ENCODE data around the gene KLHL4.
"Not testable (repeated sequence)": the region's sequence is repeated elsewhere in the genome, so short reads cannot be mapped to it uniquely, and the experiment has no call there.

KLHL4 gene, protein sequence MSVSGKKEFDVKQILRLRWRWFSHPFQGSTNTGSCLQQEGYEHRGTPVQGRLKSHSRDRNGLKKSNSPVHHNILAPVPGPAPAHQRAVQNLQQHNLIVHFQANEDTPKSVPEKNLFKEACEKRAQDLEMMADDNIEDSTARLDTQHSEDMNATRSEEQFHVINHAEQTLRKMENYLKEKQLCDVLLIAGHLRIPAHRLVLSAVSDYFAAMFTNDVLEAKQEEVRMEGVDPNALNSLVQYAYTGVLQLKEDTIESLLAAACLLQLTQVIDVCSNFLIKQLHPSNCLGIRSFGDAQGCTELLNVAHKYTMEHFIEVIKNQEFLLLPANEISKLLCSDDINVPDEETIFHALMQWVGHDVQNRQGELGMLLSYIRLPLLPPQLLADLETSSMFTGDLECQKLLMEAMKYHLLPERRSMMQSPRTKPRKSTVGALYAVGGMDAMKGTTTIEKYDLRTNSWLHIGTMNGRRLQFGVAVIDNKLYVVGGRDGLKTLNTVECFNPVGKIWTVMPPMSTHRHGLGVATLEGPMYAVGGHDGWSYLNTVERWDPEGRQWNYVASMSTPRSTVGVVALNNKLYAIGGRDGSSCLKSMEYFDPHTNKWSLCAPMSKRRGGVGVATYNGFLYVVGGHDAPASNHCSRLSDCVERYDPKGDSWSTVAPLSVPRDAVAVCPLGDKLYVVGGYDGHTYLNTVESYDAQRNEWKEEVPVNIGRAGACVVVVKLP

DNA sequence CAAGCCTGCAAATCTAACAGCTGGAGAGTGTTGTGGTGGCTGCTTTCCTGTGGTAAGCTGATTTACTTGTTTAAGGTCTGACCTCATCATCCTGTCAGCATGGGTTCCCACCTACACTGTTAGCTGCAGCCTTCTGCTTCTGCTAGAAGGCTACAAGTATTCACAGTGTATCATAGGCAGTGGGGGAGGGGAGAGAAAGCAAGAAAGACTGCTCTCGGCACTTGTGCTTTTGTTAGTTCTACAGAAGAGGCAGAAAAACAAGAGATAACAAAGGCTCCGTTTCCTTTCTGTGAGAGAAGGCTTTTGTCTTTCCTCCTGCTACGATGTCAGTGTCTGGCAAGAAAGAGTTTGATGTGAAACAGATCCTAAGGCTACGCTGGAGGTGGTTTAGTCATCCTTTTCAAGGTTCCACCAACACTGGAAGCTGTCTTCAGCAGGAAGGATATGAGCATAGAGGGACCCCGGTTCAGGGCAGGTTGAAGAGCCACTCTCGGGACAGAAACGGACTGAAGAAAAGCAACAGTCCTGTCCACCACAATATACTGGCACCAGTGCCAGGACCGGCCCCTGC lies at the start of gene KLHL4:
KLHL4 (plus strand) TSS at position 232 of the 571 bp plus-strand sequence; CDS start at position 324, 92 bp downstream.
- H3K4me1 ChIP-seq (ENCODE audit: insufficient read depth, low read length), result peaks cover 1% of the 10 kb centered on the region
- H3K27me3 ChIP-seq (ENCODE audit: insufficient read depth, low read length), result no peaks in the 10 kb centered on the region
- H2AFZ ChIP-seq (ENCODE audit: low read depth, low read length), result peak within 1 kb of the TSS; percentile 50
- H3K9me3 ChIP-seq (ENCODE audit: low read length), result no peaks in the 10 kb centered on the region
- no peaks in the 10 kb centered on the region for H3K36me3 ChIP-seq (ENCODE audit: insufficient read depth, low read length)
- peak within 1 kb of the TSS; percentile 45 for H3K4me3 ChIP-seq (ENCODE audit: low read length)

DNA sequence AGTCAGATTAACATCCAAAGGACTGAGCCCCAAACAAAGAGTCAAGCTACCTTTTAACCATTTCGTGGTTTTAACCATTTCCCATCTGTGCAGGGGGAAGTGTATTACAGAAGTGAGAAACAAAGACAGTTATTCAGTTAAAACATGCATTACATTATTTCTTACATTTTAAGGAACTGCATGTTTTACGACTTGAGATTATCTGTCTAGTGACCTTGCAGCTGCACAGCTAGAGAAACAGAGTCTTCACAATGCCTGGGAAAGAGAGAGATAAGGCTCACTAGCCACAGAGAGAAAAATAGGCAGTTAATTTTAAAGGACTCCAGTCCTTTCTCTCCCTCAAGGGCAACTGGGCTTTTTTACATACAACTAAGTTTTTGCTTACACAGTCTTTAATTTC lies 48.7 kb upstream of the KLHL4 start:
- H3K36me3 ChIP-seq (ENCODE audit: insufficient read depth, low read length), result no peaks in the 10 kb centered on the region
- no peaks in the 10 kb centered on the region for H3K9me3 ChIP-seq (ENCODE audit: low read length)
- H3K27me3 ChIP-seq (ENCODE audit: insufficient read depth, low read length), result no peaks in the 10 kb centered on the region
- H3K4me1 ChIP-seq (ENCODE audit: insufficient read depth, low read length), result no peaks in the 10 kb centered on the region
- no peak overlapping the region for H3K4me3 ChIP-seq (ENCODE audit: low read length)
- H2AFZ ChIP-seq (ENCODE audit: low read depth, low read length), result no peak overlapping the region

DNA sequence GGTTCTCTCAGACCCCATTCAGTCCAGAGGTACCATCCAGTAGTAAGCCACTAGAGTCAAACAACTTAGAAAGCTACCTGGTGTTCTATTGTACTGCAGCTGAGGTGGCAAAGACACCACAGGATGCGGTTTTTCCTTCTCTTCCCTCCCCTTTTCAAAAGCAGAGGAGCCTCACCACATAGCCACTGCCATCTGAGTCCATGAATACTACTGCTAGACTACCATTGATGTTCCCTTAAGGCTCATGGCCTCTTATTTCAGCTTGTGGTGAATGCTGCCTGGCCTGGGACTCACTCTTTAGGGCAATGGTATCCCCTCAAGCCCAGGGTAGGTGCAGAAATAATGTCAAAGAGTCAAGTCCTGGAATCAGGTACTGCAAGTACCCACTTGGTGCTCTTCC lies 41.8 kb upstream of the KLHL4 start:
- Histone ChIP-seq H3K9me3 (ENCODE audit: low read length) (no peaks in the 10 kb centered on the region), H2AFZ (ENCODE audit: low read depth, low read length) (no peak overlapping the region), H3K4me3 (ENCODE audit: low read length) (no peak overlapping the region), H3K4me1 (ENCODE audit: insufficient read depth, low read length) (no peaks in the 10 kb centered on the region), H3K36me3 (ENCODE audit: insufficient read depth, low read length) (no peaks in the 10 kb centered on the region), H3K27me3 (ENCODE audit: insufficient read depth, low read length) (no peaks in the 10 kb centered on the region)

DNA sequence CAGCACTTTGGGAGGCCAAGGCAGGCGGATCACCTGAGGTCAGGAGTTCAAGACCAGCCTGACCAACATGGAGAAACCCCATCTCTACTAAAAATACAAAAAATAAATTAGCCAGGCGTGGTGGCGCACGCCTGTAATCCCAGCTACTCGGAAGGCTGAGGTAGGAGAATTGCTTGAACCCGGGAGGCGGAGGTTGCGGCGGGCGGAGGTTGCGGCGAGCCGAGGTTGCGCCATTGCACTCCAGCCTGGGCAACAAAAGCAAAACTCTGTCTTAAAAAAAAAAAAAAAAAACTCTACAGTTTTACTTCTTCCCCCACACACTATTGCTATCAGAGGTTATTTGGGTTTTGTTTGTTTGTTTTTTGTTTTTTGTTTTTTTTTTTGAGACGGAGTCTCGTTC lies 38.9 kb upstream of the KLHL4 start:
- H3K4me3 ChIP-seq (ENCODE audit: low read length); H3K27me3 ChIP-seq (ENCODE audit: insufficient read depth, low read length); H3K4me1 ChIP-seq (ENCODE audit: insufficient read depth, low read length); H3K36me3 ChIP-seq (ENCODE audit: insufficient read depth, low read length); H3K9me3 ChIP-seq (ENCODE audit: low read length); H2AFZ ChIP-seq (ENCODE audit: low read depth, low read length): not testable (repeated sequence)

DNA sequence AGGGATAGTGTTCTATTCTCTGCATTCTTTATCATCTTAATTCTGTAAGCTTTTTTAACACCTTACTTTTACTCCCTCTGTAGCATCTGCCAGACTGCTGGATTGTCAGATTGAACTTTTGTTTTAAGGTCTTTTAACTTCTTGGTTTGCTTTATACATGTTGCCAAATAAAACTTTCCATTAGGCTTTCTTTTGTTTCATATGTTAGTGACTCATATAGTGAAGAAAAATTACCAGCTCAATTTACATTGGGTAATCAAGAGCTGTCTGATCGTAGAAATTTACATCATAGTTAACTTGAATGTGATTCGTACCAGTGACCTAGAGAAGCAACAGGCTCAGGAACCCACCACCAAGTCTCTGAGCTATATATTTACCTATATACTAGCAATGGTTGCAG lies 28.5 kb upstream of the KLHL4 start:
- H2AFZ ChIP-seq (ENCODE audit: low read depth, low read length), result no peak overlapping the region
- no peaks in the 10 kb centered on the region for H3K36me3 ChIP-seq (ENCODE audit: insufficient read depth, low read length)
- no peaks in the 10 kb centered on the region for H3K27me3 ChIP-seq (ENCODE audit: insufficient read depth, low read length)
- no peaks in the 10 kb centered on the region for H3K9me3 ChIP-seq (ENCODE audit: low read length)
- no peaks in the 10 kb centered on the region for H3K4me1 ChIP-seq (ENCODE audit: insufficient read depth, low read length)
- H3K4me3 ChIP-seq (ENCODE audit: low read length), result no peak overlapping the region

DNA sequence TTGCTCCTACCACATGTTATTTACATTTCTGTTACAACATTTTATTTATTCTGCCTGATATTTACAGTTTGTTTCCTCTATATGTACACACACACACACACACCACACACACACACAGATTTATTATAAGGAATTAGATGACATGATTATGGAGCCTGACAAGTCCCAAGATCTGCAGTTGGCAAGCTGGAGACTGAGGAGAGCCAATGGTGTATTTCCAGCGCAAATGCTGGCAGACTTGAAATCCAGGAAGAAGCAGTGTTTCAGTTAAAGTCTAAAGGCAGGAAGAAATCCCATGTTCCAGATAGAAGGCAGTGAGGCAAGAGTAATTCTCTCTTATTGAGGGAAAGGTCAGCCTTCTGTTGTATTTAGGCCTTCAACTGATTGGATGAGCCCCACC lies 1.8 kb upstream of the KLHL4 start:
- Histone ChIP-seq H3K36me3 (ENCODE audit: insufficient read depth, low read length) (no peaks in the 10 kb centered on the region), H3K9me3 (ENCODE audit: low read length) (no peaks in the 10 kb centered on the region), H2AFZ (ENCODE audit: low read depth, low read length) (no peak overlapping the region), H3K4me3 (ENCODE audit: low read length) (no peak overlapping the region), H3K27me3 (ENCODE audit: insufficient read depth, low read length) (no peaks in the 10 kb centered on the region), H3K4me1 (ENCODE audit: insufficient read depth, low read length) (peaks cover 1% of the 10 kb centered on the region)

DNA sequence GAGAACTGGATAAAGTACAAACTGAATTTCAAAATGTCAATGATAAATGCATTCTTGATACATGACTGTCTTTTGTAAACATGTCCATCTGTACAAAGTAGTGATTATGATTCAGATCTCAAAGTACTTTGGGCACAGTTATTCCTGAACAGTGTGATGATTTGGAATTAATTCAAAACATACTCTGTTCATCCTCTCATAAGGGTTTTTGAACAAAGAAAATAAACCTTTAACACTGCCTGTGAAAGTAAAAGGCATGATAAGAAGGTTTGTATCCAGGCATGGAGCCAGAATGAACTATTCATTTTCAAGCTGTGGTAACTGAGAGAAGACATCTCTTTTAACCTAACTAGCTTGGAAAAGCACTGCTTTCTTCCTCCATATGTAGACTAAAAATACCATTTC lies 883 bp upstream of the KLHL4 start:
- H2AFZ ChIP-seq (ENCODE audit: low read depth, low read length), result no peak overlapping the region
- H3K4me3 ChIP-seq (ENCODE audit: low read length), result no peak overlapping the region
- no peaks in the 10 kb centered on the region for H3K9me3 ChIP-seq (ENCODE audit: low read length)
- no peaks in the 10 kb centered on the region for H3K27me3 ChIP-seq (ENCODE audit: insufficient read depth, low read length)
- H3K36me3 ChIP-seq (ENCODE audit: insufficient read depth, low read length), result no peaks in the 10 kb centered on the region
- peaks cover 1% of the 10 kb centered on the region for H3K4me1 ChIP-seq (ENCODE audit: insufficient read depth, low read length)

DNA sequence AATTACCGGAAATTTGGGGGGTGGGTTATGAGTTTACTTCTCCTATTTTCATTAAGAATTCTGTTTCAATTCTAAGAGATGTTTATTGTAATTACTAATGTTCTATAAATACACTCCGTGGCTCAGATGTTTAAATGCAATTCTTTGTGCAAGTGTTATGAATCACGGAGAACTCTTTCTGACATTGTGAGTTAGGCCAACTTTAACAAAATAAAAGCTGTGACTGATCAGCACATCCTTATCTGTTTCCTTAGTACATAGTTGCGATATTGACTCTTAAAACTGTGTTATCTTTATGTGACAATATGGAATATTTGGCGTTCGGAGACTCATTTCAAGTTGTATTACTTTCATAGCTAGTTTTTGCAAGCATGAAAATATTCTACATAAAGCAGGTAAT lies 902 bp downstream of the KLHL4 start:
- Histone ChIP-seq H3K4me3 (ENCODE audit: low read length) (peak overlapping the region; percentile 45), H3K4me1 (ENCODE audit: insufficient read depth, low read length) (peaks cover 1% of the 10 kb centered on the region), H3K9me3 (ENCODE audit: low read length) (no peaks in the 10 kb centered on the region), H3K36me3 (ENCODE audit: insufficient read depth, low read length) (no peaks in the 10 kb centered on the region), H3K27me3 (ENCODE audit: insufficient read depth, low read length) (no peaks in the 10 kb centered on the region), H2AFZ (ENCODE audit: low read depth, low read length) (no peak overlapping the region)

DNA sequence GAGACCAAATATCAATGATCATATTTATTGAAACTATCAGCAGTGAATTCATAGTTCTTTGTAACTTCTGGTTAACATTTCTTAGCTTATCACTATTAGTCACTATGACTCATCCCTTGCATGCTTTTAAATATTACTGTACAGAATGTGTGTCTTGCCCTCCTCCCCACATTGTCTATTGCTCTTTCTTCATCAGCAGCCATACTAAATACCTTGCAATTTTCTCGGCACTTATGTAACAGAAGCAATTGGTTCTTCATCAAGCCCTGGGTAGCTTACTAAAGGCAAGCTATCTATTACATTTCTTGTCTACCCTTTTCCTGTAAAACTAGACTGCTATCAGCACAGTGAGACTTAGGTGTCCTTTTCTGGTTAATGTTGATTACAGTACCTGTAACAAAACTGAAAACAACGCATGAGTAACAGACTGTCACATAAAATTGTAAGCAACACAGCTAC lies 8.2 kb downstream of the KLHL4 start:
- Histone ChIP-seq H3K4me3 (ENCODE audit: low read length) (no peak overlapping the region), H3K9me3 (ENCODE audit: low read length) (no peaks in the 10 kb centered on the region), H3K4me1 (ENCODE audit: insufficient read depth, low read length) (no peaks in the 10 kb centered on the region), H2AFZ (ENCODE audit: low read depth, low read length) (no peak overlapping the region), H3K36me3 (ENCODE audit: insufficient read depth, low read length) (no peaks in the 10 kb centered on the region), H3K27me3 (ENCODE audit: insufficient read depth, low read length) (no peaks in the 10 kb centered on the region)

DNA sequence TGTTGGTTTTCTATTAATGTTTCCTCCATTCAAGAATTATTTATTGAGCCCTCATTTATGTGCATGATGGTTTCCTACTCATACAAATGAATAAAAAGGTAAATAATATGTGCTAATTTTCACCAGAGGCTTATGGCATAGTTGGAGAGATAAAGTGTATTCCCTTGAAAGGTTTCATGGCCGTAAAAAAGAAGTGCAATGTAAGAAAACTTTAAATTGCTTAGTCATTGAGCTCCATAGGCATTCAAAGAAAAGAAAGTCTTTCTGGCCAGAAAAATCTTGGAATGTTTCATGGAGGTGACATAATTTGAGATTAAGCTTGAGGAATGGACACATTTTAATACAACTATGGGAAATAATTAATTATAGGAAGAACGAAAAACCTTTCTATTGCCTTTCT lies 8.7 kb downstream of the KLHL4 start:
- Histone ChIP-seq H3K4me3 (ENCODE audit: low read length) (no peak overlapping the region), H3K9me3 (ENCODE audit: low read length) (no peaks in the 10 kb centered on the region), H3K27me3 (ENCODE audit: insufficient read depth, low read length) (no peaks in the 10 kb centered on the region), H2AFZ (ENCODE audit: low read depth, low read length) (no peak overlapping the region), H3K4me1 (ENCODE audit: insufficient read depth, low read length) (no peaks in the 10 kb centered on the region), H3K36me3 (ENCODE audit: insufficient read depth, low read length) (no peaks in the 10 kb centered on the region)

DNA sequence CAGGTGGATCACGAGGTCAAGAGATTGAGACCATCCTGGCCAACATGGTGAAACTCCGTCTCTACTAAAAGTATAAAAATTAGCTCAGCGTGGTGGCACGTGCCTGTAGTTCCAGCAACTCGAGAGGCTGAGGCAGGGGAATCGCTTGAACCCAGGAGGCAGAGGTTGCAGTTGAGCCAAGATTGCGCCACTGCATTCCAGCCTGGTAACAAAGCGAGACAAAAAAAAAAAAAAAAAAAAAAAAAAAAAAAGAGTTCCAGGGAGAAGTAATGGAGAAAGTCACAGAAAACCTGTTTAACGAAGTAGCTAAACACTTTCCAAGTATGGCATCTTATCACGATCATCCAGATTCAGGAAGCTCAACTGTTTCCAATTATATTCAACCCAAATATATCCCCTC lies 10.9 kb downstream of the KLHL4 start:
- H3K4me1 ChIP-seq (ENCODE audit: insufficient read depth, low read length), result no peaks in the 10 kb centered on the region
- no peaks in the 10 kb centered on the region for H3K36me3 ChIP-seq (ENCODE audit: insufficient read depth, low read length)
- no peaks in the 10 kb centered on the region for H3K27me3 ChIP-seq (ENCODE audit: insufficient read depth, low read length)
- no peaks in the 10 kb centered on the region for H3K9me3 ChIP-seq (ENCODE audit: low read length)
- H3K4me3 ChIP-seq (ENCODE audit: low read length), result no peak overlapping the region
- no peak overlapping the region for H2AFZ ChIP-seq (ENCODE audit: low read depth, low read length)

DNA sequence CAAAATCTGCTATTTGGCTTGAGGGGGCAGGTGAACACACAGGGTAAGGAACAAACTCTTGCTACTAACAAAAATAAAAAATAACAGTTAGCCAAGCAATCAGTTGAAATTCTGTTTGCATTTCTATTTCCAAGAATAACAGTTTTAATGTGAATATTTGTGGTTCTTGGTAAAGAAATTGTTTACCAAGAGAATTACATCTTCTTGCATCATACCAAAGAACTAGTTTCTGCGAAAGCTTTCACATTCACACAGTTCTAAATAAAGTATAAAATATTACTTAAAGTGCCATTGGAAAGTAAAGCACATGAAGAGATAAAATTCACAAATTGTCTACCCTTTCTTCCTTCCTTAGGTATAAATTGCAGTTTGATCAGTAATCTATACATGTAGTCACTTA lies 54.4 kb downstream of the KLHL4 start:
- H3K27me3 ChIP-seq (ENCODE audit: insufficient read depth, low read length), result no peaks in the 10 kb centered on the region

DNA sequence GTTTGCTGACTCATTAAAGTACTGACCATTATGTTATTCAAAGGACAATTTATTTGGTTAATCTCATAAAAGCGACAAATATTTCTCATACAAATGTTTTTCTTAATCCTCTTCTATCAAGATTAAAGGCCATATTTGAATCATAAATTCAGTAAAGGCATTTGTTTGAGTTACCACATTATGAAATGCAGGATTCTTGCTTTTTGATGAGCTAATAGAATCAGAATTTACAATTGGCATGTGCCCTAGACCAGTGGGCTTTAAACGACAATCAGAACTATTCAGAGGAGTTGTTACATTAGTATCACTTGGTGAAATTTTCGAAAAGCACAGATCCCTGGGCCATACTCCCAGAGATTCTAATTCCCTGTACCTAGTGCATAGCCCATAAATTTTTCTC lies 55.3 kb downstream of the KLHL4 start:
- H3K27me3 ChIP-seq (ENCODE audit: insufficient read depth, low read length), result no peaks in the 10 kb centered on the region
- H3K36me3 ChIP-seq (ENCODE audit: insufficient read depth, low read length), result no peaks in the 10 kb centered on the region
- no peaks in the 10 kb centered on the region for H3K4me1 ChIP-seq (ENCODE audit: insufficient read depth, low read length)
- H2AFZ ChIP-seq (ENCODE audit: low read depth, low read length), result no peak overlapping the region
- H3K4me3 ChIP-seq (ENCODE audit: low read length), result no peak overlapping the region
- no peaks in the 10 kb centered on the region for H3K9me3 ChIP-seq (ENCODE audit: low read length)

More for the DNA sequence above, 54.4 kb downstream of the KLHL4 start:
- Histone ChIP-seq H2AFZ (ENCODE audit: low read depth, low read length) (no peak overlapping the region), H3K4me1 (ENCODE audit: insufficient read depth, low read length) (no peaks in the 10 kb centered on the region), H3K9me3 (ENCODE audit: low read length) (no peaks in the 10 kb centered on the region), H3K36me3 (ENCODE audit: insufficient read depth, low read length) (no peaks in the 10 kb centered on the region), H3K4me3 (ENCODE audit: low read length) (no peak overlapping the region)

All from neuron (in vitro differentiated cells).